Measurements from ENCODE around the gene GLUL.
A peak's percentile ranks its signal among the peaks of the same experiment; 100 is the strongest.
"Not testable (repeated sequence)": the region's sequence is repeated elsewhere in the genome, so short reads cannot be mapped to it uniquely, and the experiment has no call there.

The GLUL gene

DNA sequence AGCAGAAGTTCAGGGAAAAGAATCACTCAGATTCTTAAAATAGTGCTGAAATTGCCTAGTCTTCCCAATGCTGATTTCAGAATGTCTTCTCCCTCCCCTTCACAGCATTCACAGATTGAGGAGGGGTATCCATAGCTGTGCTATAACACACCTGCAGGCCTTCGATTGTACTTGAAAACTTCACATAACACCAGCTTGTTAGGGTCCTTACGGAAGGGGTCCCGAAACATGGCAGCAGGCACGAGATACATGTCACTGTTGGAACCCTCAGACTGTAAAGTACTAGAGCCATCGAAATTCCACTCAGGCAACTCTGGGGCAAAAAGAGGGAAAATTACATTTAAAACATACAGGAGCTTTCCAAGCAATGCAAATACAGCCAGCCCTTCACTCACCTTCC lies 4.6 kb downstream of the GLUL start:
- no peak for DNase-seq (ENCODE audit: low spot score in 2 of 2)
- Mint-ChIP-seq H3K4me1 (peaks cover 17% of the 10 kb centered on the region), H3K27me3 (peaks cover 7% of the 10 kb centered on the region), H3K27ac (no peak overlapping the region), H3K36me3 (peaks cover 4% of the 10 kb centered on the region), H3K4me3 (no peak overlapping the region), H3K9me3 (no peaks in the 10 kb centered on the region)
- ATAC-seq (ENCODE audit: low read depth) = no peak

DNA sequence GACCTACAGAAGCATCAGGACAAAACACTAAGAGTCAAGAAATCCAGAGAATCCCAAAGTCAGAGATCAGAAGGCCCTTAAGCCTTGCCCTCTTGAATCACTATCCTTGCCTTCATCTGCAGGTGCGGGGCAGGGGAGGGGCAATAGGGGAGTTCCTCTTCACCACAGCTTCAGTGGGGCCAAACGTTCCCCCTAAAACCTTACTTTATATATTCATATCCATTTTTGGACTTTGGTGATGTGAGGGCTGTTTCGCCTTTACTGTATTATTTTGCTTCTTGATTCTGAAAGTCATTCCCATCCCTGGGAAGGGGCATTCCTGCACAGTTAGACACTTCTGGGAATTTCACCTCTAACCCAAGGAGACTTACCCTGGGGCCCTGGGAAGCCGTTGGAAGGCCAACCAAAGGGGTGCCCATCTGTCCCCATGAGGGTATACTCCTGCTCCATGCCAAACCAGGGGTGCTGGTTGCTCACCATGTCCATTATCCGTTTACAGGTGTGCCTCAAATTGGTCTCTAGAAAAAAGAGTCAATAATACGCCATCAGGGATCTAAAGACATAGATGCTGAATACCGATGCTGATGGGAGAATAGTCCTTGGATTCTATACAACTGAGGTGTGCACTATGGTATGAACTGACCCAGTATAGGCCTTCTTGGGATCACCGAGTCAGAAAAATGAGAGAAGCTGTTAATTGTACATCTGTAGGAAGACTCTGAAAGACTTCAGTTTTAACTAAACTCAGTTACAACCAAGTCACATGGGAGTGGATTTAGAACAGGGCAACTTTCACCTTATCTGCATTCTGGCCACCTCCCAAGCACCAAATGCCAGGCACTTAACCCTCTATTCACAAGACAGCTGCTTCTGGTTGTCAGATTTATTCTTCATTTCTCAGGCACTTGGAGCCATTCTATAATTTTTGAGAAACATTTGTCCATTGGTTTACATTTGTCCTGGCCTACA lies 5.4 kb downstream of the GLUL start:
- H3K27me3 Mint-ChIP-seq = peaks cover 5% of the 10 kb centered on the region
- H3K36me3 Mint-ChIP-seq = peaks cover 4% of the 10 kb centered on the region
- no peak overlapping the region for H3K27ac Mint-ChIP-seq
- peaks cover 15% of the 10 kb centered on the region for H3K4me1 Mint-ChIP-seq
- H3K9me3 Mint-ChIP-seq = no peaks in the 10 kb centered on the region
- ATAC-seq (ENCODE audit: low read depth) (no peak), DNase-seq (ENCODE audit: low spot score in 2 of 2) (no peak)
- no peak overlapping the region for H3K4me3 Mint-ChIP-seq

DNA sequence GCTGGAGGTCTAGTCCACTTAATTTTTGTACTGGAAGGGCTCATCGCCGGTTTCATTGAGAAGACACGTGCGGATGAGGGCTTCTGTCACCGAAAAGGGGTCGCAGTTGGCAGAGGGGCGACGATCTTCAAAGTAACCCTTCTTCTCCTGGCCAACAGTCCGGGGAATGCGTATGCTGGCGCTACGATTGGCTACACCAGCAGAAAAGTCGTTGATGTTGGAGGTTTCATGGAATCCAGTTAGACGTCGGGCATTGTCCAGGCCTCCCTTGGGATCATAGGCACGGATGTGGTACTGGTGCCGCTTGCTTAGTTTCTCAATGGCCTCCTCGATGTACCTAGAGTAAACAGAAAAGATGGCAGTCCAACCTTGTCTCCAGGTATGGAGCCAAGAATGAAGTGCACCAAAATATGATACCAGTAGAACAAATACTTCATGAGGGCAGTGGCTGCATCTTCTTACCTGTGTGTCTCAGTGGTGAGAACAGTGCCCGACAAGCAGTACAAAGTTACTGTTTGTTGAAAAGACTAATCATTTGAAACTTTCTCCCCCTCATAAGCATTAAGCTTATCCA lies 7.1 kb downstream of the GLUL start:
- DNase-seq (ENCODE audit: low spot score in 2 of 2) (no peak), ATAC-seq (ENCODE audit: low read depth) (no peak)
- Mint-ChIP-seq H3K36me3 (peaks cover 4% of the 10 kb centered on the region), H3K27ac (no peak overlapping the region), H3K4me1 (peaks cover 4% of the 10 kb centered on the region), H3K4me3 (no peak overlapping the region), H3K9me3 (no peaks in the 10 kb centered on the region), H3K27me3 (no peaks in the 10 kb centered on the region)

DNA sequence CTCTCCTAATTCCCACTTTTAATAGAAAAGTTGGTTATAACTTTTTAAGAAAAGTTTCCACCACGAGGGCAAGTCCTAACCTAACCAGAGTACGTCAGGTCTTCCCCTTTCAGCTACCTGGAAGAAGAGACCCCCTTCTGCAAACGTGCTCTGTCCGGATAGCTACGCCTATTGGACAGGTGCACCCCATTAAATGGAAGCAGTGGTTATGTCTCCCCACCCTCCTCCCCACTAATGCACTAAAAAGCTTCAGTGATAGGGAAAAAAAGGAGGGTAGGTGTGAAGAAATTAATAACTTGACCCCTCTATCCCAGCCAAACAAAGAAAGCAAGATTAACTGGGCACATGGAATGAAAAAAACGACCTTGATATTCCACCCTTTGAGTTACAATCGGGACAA lies 7.7 kb downstream of the GLUL start:
- peaks cover 4% of the 10 kb centered on the region for H3K36me3 Mint-ChIP-seq
- no peaks in the 10 kb centered on the region for H3K9me3 Mint-ChIP-seq
- no peak for DNase-seq (ENCODE audit: low spot score in 2 of 2)
- H3K27me3 Mint-ChIP-seq = no peaks in the 10 kb centered on the region
- H3K4me1 Mint-ChIP-seq = peaks cover under 1% of the 10 kb centered on the region
- no peak for ATAC-seq (ENCODE audit: low read depth)
- no peak overlapping the region for H3K27ac Mint-ChIP-seq
- H3K4me3 Mint-ChIP-seq = no peak overlapping the region

DNA sequence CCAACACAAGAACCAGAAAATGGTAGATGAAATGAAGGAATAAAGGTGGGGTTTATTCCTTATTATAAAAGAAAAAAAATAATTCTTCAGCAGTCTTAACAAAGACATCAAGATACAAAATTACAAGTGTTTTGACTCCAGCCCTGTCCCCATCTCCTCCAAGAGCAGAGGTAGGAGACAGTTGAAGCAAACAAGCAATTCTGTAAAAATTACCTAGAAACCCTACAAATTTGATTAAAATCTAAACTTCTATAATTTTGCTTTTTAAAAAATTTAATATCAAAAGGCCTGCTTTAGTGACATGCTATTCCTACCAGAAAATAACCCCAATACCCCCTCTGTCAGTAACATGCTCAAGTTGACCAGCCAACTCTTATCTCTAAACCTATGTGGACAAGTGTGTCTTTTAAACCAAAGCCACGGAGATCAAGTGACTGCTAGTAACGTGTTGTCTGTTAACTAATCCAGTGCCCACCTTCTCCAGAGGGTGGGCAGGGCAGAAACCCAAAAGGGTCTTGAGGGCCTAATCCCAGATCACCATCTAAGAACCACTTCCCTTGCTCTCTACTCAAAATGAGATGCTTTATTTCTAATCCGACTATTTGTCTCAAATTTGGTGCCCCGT lies 8.4 kb downstream of the GLUL start:
- no peak overlapping the region for H3K27ac Mint-ChIP-seq
- no peaks in the 10 kb centered on the region for H3K9me3 Mint-ChIP-seq
- no peak overlapping the region for H3K4me3 Mint-ChIP-seq
- peaks cover 4% of the 10 kb centered on the region for H3K36me3 Mint-ChIP-seq
- H3K27me3 Mint-ChIP-seq = no peaks in the 10 kb centered on the region
- no peak for DNase-seq (ENCODE audit: low spot score in 2 of 2)
- no peak for ATAC-seq (ENCODE audit: low read depth)
- H3K4me1 Mint-ChIP-seq = no peaks in the 10 kb centered on the region

DNA sequence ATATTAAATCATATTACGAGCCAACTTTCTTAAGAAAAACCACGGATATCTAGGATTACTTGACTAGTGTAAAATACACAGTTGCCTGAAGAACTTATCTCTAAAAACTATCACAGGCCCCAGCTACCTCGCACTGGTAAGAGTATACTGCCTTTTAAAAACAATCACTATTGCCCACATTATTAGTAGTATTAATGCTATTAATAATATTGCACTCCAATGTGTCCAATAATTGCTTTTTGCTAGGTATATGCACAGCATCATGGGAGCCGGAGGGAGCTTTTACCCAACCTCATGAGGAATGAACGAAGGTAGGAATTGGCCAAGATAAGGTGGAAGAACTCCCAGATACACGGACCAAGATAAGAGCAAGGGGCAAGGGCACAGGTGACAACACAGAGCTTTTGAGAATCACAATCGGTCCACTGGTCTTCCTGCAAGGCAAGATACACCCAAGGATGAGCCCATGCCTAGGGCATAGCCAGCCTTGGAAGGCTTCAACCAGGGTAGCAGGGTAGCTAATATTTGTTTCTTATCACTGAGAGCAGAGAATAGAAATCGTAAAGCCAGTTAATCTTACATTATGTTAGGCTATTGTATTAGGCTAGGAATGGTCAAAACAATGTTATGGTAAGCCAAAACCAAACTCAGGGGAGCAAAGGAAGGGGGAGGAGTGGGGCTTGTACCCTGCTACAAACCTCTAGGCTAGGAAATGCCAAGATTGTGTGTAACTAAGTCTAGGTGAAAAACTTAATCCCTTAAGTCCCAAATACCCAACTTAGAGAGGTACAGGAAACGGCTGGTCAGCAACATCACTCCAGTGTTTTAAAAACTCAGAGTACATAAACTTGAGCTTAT lies 9.4 kb downstream of the GLUL start:
- H3K27me3 Mint-ChIP-seq = no peaks in the 10 kb centered on the region
- H3K36me3 Mint-ChIP-seq = peaks cover 4% of the 10 kb centered on the region
- ATAC-seq (ENCODE audit: low read depth) (no peak), DNase-seq (ENCODE audit: low spot score in 2 of 2) (no peak)
- H3K9me3 Mint-ChIP-seq = no peaks in the 10 kb centered on the region
- H3K27ac Mint-ChIP-seq = no peak overlapping the region
- no peaks in the 10 kb centered on the region for H3K4me1 Mint-ChIP-seq
- no peak overlapping the region for H3K4me3 Mint-ChIP-seq

DNA sequence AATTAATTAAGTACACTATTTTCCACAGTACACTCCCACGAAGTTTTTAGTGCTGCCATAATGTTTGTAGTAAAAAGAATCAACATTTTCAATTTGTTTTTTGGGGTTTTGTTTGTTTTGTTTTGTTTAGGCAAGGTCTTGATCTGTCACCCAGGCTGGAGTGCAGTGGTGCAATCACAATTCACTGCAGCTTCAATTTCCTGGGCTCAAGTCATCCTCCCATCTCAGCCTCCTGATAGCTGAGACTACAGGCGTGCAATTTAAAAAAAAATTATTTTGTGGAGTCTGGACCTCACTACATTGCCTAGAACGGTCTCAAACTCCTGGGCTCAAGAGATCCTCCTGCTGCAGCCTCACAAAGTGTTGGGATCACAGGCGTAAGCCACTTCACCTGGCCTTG lies 11.4 kb downstream of the GLUL start:
- DNase-seq (ENCODE audit: low spot score in 2 of 2) (no peak), ATAC-seq (ENCODE audit: low read depth) (no peak)
- Mint-ChIP-seq H3K36me3 (no peaks in the 10 kb centered on the region), H3K9me3 (no peaks in the 10 kb centered on the region), H3K27ac (no peak overlapping the region), H3K4me1 (no peaks in the 10 kb centered on the region), H3K4me3 (no peak overlapping the region), H3K27me3 (no peaks in the 10 kb centered on the region)

DNA sequence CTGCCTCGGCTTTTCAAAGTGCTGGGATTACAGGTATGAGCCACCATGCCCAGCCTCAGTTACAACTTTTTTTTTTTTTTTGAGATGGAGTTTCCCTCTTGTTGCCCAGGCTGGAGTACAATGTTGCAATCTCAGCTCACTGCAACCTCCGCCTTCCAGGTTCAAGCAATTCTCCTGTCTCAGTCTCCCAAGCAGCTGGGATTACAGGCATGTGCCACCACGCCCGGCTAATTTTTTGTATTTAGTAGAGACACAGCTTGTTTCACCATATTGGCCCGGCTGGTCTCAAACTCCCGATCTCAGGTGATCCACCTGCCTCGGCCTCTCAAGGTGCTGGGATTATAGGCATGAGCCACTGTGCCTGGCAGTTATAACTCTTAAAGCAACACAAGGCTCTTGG lies 11.8 kb downstream of the GLUL start:
- DNase-seq (ENCODE audit: low spot score in 2 of 2); H3K4me3 Mint-ChIP-seq; H3K27me3 Mint-ChIP-seq; H3K36me3 Mint-ChIP-seq; H3K4me1 Mint-ChIP-seq; H3K9me3 Mint-ChIP-seq; ATAC-seq (ENCODE audit: low read depth); H3K27ac Mint-ChIP-seq: not testable (repeated sequence)

DNA sequence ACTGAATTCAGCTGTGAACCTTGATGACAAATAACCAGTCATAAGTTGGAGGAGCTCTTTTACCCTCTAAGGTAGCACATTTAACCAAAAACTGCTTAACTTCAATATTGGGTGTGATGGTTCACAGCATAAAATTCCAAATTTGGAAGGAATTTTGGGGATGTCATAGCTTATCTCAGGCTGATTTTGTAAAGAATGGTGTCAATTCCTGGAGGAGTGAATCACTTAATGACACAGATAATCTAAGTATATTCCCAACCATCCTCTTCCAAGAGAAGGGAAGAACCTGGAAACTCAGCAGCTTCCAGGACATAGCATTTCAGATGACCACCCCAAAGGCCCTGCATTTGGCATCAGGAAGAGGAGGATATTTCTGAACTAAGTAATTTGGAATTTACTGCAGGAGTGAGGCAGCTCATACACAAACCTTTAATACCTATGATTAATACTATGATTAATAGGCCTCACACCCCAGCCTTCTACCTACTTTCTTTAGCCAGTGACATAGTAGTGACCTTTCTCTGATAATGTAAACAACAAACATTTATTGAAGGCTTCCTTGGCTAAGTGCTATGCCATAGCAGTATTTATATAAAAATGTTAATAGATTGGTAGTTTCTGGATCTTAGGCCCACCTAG lies 14.5 kb downstream of the GLUL start:
- no peak overlapping the region for H3K4me3 Mint-ChIP-seq
- no peaks in the 10 kb centered on the region for H3K9me3 Mint-ChIP-seq
- no peaks in the 10 kb centered on the region for H3K4me1 Mint-ChIP-seq
- no peak for ATAC-seq (ENCODE audit: low read depth)
- H3K36me3 Mint-ChIP-seq = no peaks in the 10 kb centered on the region
- DNase-seq (ENCODE audit: low spot score in 2 of 2) = no peak
- no peak overlapping the region for H3K27ac Mint-ChIP-seq
- no peaks in the 10 kb centered on the region for H3K27me3 Mint-ChIP-seq

DNA sequence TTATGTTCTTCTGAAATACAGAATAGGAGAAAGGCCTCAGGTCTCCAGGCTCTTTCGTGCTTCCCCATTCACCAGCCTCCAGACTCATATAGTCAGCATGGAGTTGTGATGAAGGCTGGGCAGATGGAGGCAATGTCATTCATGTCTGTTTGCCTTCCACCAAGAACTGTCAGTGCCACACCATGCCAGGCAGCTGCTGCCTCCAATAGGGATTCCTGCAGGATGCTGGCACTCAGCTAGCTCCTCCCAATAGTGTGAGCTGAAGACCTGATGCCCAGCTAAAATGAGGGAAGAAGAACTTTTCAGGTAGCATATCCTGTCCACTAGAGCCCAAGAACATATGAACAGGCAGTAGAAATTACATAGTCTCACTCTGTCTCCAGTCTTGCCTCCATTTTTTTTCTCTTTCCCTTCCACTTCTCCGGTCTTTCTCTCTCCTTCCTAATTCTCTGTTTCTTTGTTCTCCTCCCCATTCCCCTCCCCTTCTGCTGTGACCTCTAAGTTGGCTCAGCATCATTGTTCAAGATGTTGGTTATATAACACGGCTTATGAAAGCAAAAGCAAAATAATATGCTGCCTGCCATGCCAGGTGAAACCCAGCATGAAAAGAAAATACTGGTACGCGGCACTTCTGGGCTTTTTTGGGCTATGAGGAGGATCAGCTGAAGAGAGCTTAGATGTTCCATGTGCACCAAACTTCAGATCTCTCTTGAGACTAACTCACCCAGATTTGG lies 17.3 kb downstream of the GLUL start:
- no peak overlapping the region for H3K27ac Mint-ChIP-seq
- no peak for ATAC-seq (ENCODE audit: low read depth)
- no peak overlapping the region for H3K4me3 Mint-ChIP-seq
- no peaks in the 10 kb centered on the region for H3K9me3 Mint-ChIP-seq
- no peaks in the 10 kb centered on the region for H3K27me3 Mint-ChIP-seq
- no peak for DNase-seq (ENCODE audit: low spot score in 2 of 2)
- H3K4me1 Mint-ChIP-seq = no peaks in the 10 kb centered on the region
- H3K36me3 Mint-ChIP-seq = no peaks in the 10 kb centered on the region

DNA sequence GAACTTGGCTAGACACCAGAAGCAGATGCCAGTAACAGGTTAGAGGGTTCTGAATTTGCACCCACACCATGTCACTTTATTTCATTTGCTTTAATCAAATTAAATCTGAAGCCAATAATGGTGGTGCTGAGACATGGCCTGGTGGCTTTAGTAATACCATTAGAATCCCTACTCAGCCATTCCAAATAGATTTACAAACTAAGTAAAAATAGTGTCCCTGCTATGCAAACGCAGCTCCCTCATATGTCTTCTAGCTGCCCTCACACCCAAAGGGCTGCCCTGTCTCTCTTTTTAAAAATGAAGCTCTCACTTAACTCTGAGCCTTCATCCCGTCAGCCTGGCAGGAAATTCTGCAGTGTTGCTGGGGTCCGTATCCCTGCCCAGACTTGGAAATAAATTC lies 21.1 kb downstream of the GLUL start:
- Mint-ChIP-seq H3K36me3 (no peaks in the 10 kb centered on the region), H3K4me1 (peaks cover 6% of the 10 kb centered on the region), H3K4me3 (no peak overlapping the region), H3K27ac (no peak overlapping the region), H3K27me3 (peaks cover 5% of the 10 kb centered on the region), H3K9me3 (no peaks in the 10 kb centered on the region)
- no peak for ATAC-seq (ENCODE audit: low read depth)
- DNase-seq (ENCODE audit: low spot score in 2 of 2) = no peak

DNA sequence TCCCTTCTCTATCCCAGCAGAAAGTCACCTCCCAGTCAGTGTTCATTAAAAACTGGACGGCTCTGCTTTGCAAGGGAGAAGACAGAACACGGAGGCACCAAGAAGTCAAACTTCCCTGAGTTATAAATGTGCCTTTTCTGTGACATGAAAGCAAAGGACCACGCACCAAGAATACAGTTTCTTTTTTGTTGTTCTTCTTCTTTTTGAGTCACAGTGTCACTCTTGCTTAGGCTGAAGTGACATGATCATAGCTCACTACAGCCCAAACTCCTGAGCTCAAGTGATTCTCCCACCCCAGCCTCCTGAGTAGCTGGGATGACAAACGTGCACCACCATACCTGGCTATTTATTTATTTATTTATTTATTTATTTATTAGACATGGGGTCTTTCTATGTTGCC lies 22.7 kb downstream of the GLUL start:
- Mint-ChIP-seq H3K36me3 (no peaks in the 10 kb centered on the region), H3K4me1 (peaks cover 6% of the 10 kb centered on the region), H3K4me3 (peak overlapping the region; percentile 14), H3K27me3 (peaks cover 7% of the 10 kb centered on the region), H3K27ac (no peak overlapping the region), H3K9me3 (no peaks in the 10 kb centered on the region)
- ATAC-seq (ENCODE audit: low read depth) (no peak), DNase-seq (ENCODE audit: low spot score in 2 of 2) (no peak)

DNA sequence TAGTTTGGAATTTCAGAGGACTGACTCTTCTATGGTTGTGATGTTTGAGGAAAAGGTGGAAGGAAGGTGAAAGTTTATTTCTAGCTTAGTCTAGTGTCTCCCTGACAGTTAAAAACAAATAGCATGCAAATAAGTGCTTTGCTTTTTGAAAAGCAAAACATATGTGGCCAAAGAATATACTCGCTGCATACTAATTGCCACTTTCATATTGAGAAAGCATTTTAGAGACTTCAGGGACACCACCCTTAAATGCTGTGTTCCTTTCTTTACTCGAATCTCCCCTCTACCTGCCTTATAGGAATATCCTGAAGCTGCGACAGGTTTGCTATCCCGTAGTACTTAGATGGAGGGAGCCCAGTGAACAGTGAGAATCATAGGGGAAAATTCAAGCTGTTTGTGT lies 23.2 kb downstream of the GLUL start:
- Mint-ChIP-seq H3K27me3 (peaks cover 7% of the 10 kb centered on the region), H3K36me3 (no peaks in the 10 kb centered on the region), H3K4me1 (peaks cover 6% of the 10 kb centered on the region), H3K4me3 (peak overlapping the region; percentile 14), H3K27ac (no peak overlapping the region), H3K9me3 (no peaks in the 10 kb centered on the region)
- DNase-seq (ENCODE audit: low spot score in 2 of 2) (no peak), ATAC-seq (ENCODE audit: low read depth) (no peak)

Measured in memory B cell (primary cell).